HEK293 (cell line): Measurements from ENCODE around the gene CLCN1.
A peak's percentile ranks its signal among the peaks of the same experiment; 100 is the strongest.

Experiments
- AEBP2 ChIP-seq: fragments of 450-650 bp; formaldehyde crosslinking; IDR thresholded peaks from 2 replicates; pipeline ENCODE4 v1.5.1; 2016; ENCODE audit warnings: missing biosample characterization, missing genetic modification characterization, borderline replicate concordance
- ATF2 ChIP-seq: fragments of 450-650 bp; formaldehyde crosslinking; IDR thresholded peaks from 2 replicates; pipeline ENCODE4 v1.5.1; 2016; ENCODE audit warnings: missing biosample characterization, missing genetic modification characterization, low read depth
- GLIS2 ChIP-seq: fragments of 450-650 bp; formaldehyde crosslinking; IDR thresholded peaks from 2 replicates; pipeline ENCODE4 v1.5.1; 2016; ENCODE audit warnings: missing biosample characterization, missing genetic modification characterization
- KLF16 ChIP-seq: fragments of 450-650 bp; formaldehyde crosslinking; IDR thresholded peaks from 2 replicates; pipeline ENCODE4 v1.5.1; 2017; ENCODE audit warnings: missing biosample characterization, missing genetic modification characterization
- RBAK ChIP-seq: fragments of 450-650 bp; formaldehyde crosslinking; IDR thresholded peaks from 2 replicates; pipeline ENCODE4 v1.5.1; 2016; ENCODE audit warnings: missing biosample characterization, missing genetic modification characterization
- ZBTB1 ChIP-seq: fragments of 450-650 bp; formaldehyde crosslinking; IDR thresholded peaks from 2 replicates; pipeline ENCODE4 v1.5.1; 2016; ENCODE audit warnings: missing biosample characterization, missing genetic modification characterization
- ZBTB44 ChIP-seq: fragments of 450-650 bp; IDR thresholded peaks from 2 replicates; pipeline ENCODE4 v1.5.1; 2018; ENCODE audit warnings: missing biosample characterization, mild to moderate bottlenecking, missing genetic modification characterization
- ZBTB8A ChIP-seq: fragments of 450-650 bp; formaldehyde crosslinking; IDR thresholded peaks from 2 replicates; pipeline ENCODE4 v1.5.1; 2016; ENCODE audit warnings: missing biosample characterization, missing genetic modification characterization
- ZIC2 ChIP-seq: fragments of 450-650 bp; formaldehyde crosslinking; IDR thresholded peaks from 2 replicates; pipeline ENCODE4 v1.5.1; 2016; ENCODE audit warnings: missing biosample characterization, missing genetic modification characterization
- ZNF133 ChIP-seq: fragments of 450-650 bp; formaldehyde crosslinking; IDR thresholded peaks from 2 replicates; pipeline ENCODE4 v1.5.1; 2016; ENCODE audit warnings: missing biosample characterization, missing genetic modification characterization
- ZNF2 ChIP-seq: fragments of 450-650 bp; formaldehyde crosslinking; IDR thresholded peaks from 2 replicates; pipeline ENCODE4 v1.5.1; 2016; ENCODE audit warnings: missing biosample characterization, missing genetic modification characterization
- ZNF302 ChIP-seq: fragments of 450-650 bp; formaldehyde crosslinking; IDR thresholded peaks from 2 replicates; pipeline ENCODE4 v1.5.1; 2016; ENCODE audit warnings: missing biosample characterization, missing genetic modification characterization, low read depth
- ZNF341 ChIP-seq: fragments of 450-650 bp; formaldehyde crosslinking; IDR thresholded peaks from 2 replicates; pipeline ENCODE4; 2016; ENCODE audit warnings: low read depth, missing biosample characterization, missing genetic modification characterization
- ZNF391 ChIP-seq: fragments of 450-650 bp; formaldehyde crosslinking; IDR thresholded peaks from 2 replicates; pipeline ENCODE4 v1.5.1; 2016; ENCODE audit warnings: low read depth, missing biosample characterization, missing genetic modification characterization, borderline replicate concordance
- ZNF501 ChIP-seq: fragments of 450-650 bp; formaldehyde crosslinking; IDR thresholded peaks from 2 replicates; pipeline ENCODE4 v1.5.1; 2016; ENCODE audit warnings: missing biosample characterization, missing genetic modification characterization
- ZNF521 ChIP-seq: fragments of 450-650 bp; formaldehyde crosslinking; IDR thresholded peaks from 2 replicates; pipeline ENCODE4 v1.5.1; 2017; ENCODE audit warnings: missing biosample characterization, mild to moderate bottlenecking, missing genetic modification characterization
- ZNF677 ChIP-seq: fragments of 450-650 bp; IDR thresholded peaks from 2 replicates; pipeline ENCODE4 v1.5.0; 2018; ENCODE audit warnings: missing biosample characterization, mild to moderate bottlenecking, missing genetic modification characterization, moderate library complexity
- ZNF768 ChIP-seq: fragments of 450-650 bp; formaldehyde crosslinking; IDR thresholded peaks from 2 replicates; pipeline ENCODE4 v1.5.1; 2018; ENCODE audit warnings: missing biosample characterization, mild to moderate bottlenecking, missing genetic modification characterization
- ZNF785 ChIP-seq: fragments of 450-650 bp; formaldehyde crosslinking; IDR thresholded peaks from 2 replicates; pipeline ENCODE4 v1.5.1; 2016; ENCODE audit warnings: missing biosample characterization, missing genetic modification characterization
- ZNF843 ChIP-seq: fragments of 450-650 bp; formaldehyde crosslinking; IDR thresholded peaks from 2 replicates; pipeline ENCODE4 v1.5.1; 2016; ENCODE audit warnings: missing biosample characterization, missing genetic modification characterization
- TF ChIP-seq, protein P1 (sequence below): fragments of 450-650 bp; formaldehyde crosslinking; IDR thresholded peaks from 2 replicates; pipeline ENCODE4 v1.5.1; 2016; ENCODE audit warnings: missing biosample characterization, missing genetic modification characterization
- TF ChIP-seq, protein P2 (sequence below): fragments of 450-650 bp; formaldehyde crosslinking; IDR thresholded peaks from 2 replicates; pipeline ENCODE4 v1.5.1; 2017; ENCODE audit warnings: missing biosample characterization, missing genetic modification characterization
- TF ChIP-seq, protein P3 (sequence below): fragments of 450-650 bp; formaldehyde crosslinking; conservative IDR thresholded peaks from 2 replicates; pipeline ENCODE4 v1.5.1; 2016; ENCODE audit warnings: low read depth, missing biosample characterization, missing genetic modification characterization
- TF ChIP-seq, protein P4 (sequence below): fragments of 450-650 bp; formaldehyde crosslinking; IDR thresholded peaks from 2 replicates; pipeline ENCODE4 v1.5.1; 2016; ENCODE audit warnings: missing biosample characterization, missing genetic modification characterization

CLCN1 gene

GRCh38 chr7:143362131-143363015 is 46.5 kb downstream of the CLCN1 start, which contains the start of gene FAM131B (continued):
- TF ChIP-seq, protein P1, sequence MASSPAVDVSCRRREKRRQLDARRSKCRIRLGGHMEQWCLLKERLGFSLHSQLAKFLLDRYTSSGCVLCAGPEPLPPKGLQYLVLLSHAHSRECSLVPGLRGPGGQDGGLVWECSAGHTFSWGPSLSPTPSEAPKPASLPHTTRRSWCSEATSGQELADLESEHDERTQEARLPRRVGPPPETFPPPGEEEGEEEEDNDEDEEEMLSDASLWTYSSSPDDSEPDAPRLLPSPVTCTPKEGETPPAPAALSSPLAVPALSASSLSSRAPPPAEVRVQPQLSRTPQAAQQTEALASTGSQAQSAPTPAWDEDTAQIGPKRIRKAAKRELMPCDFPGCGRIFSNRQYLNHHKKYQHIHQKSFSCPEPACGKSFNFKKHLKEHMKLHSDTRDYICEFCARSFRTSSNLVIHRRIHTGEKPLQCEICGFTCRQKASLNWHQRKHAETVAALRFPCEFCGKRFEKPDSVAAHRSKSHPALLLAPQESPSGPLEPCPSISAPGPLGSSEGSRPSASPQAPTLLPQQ (tag by site-specific recombination), result 0 out of 2 replicates have a peak, but pooled peaks have one; percentile 40
- no peak for TF ChIP-seq ZNF521 (tag by site-specific recombination)
- TF ChIP-seq ZNF302, result no peak
- TF ChIP-seq ZNF785, result 0 out of 2 replicates have a peak, but pooled peaks have one; percentile 52
- TF ChIP-seq ZNF677, result no peak
- TF ChIP-seq ATF2 (tag by site-specific recombination), result no peak
- TF ChIP-seq ZNF501 (tag by site-specific recombination), result peak; percentile 69
- TF ChIP-seq ZNF768 (tag by site-specific recombination), result no peak
- peak; percentile 95 for TF ChIP-seq GLIS2 (tag by site-specific recombination)
- TF ChIP-seq ZNF843 (tag by site-specific recombination), result peak; percentile 43; the same call in 1 of the 2 replicates
- TF ChIP-seq ZIC2, result peak; percentile 24; the same call in 1 of the 2 replicates
- TF ChIP-seq, protein P2, sequence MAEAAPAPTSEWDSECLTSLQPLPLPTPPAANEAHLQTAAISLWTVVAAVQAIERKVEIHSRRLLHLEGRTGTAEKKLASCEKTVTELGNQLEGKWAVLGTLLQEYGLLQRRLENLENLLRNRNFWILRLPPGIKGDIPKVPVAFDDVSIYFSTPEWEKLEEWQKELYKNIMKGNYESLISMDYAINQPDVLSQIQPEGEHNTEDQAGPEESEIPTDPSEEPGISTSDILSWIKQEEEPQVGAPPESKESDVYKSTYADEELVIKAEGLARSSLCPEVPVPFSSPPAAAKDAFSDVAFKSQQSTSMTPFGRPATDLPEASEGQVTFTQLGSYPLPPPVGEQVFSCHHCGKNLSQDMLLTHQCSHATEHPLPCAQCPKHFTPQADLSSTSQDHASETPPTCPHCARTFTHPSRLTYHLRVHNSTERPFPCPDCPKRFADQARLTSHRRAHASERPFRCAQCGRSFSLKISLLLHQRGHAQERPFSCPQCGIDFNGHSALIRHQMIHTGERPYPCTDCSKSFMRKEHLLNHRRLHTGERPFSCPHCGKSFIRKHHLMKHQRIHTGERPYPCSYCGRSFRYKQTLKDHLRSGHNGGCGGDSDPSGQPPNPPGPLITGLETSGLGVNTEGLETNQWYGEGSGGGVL (tag by site-specific recombination), result peak; percentile 80
- no peak for TF ChIP-seq ZNF133
- TF ChIP-seq ZBTB8A (tag by site-specific recombination), result peak; percentile 75
- TF ChIP-seq, protein P3, sequence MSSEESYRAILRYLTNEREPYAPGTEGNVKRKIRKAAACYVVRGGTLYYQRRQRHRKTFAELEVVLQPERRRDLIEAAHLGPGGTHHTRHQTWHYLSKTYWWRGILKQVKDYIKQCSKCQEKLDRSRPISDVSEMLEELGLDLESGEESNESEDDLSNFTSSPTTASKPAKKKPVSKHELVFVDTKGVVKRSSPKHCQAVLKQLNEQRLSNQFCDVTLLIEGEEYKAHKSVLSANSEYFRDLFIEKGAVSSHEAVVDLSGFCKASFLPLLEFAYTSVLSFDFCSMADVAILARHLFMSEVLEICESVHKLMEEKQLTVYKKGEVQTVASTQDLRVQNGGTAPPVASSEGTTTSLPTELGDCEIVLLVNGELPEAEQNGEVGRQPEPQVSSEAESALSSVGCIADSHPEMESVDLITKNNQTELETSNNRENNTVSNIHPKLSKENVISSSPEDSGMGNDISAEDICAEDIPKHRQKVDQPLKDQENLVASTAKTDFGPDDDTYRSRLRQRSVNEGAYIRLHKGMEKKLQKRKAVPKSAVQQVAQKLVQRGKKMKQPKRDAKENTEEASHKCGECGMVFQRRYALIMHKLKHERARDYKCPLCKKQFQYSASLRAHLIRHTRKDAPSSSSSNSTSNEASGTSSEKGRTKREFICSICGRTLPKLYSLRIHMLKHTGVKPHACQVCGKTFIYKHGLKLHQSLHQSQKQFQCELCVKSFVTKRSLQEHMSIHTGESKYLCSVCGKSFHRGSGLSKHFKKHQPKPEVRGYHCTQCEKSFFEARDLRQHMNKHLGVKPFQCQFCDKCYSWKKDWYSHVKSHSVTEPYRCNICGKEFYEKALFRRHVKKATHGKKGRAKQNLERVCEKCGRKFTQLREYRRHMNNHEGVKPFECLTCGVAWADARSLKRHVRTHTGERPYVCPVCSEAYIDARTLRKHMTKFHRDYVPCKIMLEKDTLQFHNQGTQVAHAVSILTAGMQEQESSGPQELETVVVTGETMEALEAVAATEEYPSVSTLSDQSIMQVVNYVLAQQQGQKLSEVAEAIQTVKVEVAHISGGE, result peak; percentile 51; the same call in 1 of the 2 replicates
- no peak for TF ChIP-seq ZBTB1 (tag by site-specific recombination)
- TF ChIP-seq ZBTB44 (tag by site-specific recombination), result no peak
- peak; percentile 75; the same call in 1 of the 2 replicates for TF ChIP-seq ZNF391 (tag by site-specific recombination)
- peak; percentile 77 for TF ChIP-seq ZNF341 (tag by site-specific recombination)
- TF ChIP-seq ZNF2 (tag by site-specific recombination), result peak; percentile 43
- TF ChIP-seq RBAK, result no peak
- TF ChIP-seq AEBP2, result no peak
- peak; percentile 80; the same call in 1 of the 2 replicates for TF ChIP-seq KLF16 (tag by site-specific recombination)
- TF ChIP-seq, protein P4, sequence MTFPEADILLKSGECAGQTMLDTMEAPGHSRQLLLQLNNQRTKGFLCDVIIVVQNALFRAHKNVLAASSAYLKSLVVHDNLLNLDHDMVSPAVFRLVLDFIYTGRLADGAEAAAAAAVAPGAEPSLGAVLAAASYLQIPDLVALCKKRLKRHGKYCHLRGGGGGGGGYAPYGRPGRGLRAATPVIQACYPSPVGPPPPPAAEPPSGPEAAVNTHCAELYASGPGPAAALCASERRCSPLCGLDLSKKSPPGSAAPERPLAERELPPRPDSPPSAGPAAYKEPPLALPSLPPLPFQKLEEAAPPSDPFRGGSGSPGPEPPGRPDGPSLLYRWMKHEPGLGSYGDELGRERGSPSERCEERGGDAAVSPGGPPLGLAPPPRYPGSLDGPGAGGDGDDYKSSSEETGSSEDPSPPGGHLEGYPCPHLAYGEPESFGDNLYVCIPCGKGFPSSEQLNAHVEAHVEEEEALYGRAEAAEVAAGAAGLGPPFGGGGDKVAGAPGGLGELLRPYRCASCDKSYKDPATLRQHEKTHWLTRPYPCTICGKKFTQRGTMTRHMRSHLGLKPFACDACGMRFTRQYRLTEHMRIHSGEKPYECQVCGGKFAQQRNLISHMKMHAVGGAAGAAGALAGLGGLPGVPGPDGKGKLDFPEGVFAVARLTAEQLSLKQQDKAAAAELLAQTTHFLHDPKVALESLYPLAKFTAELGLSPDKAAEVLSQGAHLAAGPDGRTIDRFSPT, result peak; percentile 35; the same call in 1 of the 2 replicates
